ENCODE results near the gene EP400.

GRCh38 chr12:131984334-131984733 is 34.6 kb downstream of the EP400 start:
- TF ChIP-seq, protein P1, sequence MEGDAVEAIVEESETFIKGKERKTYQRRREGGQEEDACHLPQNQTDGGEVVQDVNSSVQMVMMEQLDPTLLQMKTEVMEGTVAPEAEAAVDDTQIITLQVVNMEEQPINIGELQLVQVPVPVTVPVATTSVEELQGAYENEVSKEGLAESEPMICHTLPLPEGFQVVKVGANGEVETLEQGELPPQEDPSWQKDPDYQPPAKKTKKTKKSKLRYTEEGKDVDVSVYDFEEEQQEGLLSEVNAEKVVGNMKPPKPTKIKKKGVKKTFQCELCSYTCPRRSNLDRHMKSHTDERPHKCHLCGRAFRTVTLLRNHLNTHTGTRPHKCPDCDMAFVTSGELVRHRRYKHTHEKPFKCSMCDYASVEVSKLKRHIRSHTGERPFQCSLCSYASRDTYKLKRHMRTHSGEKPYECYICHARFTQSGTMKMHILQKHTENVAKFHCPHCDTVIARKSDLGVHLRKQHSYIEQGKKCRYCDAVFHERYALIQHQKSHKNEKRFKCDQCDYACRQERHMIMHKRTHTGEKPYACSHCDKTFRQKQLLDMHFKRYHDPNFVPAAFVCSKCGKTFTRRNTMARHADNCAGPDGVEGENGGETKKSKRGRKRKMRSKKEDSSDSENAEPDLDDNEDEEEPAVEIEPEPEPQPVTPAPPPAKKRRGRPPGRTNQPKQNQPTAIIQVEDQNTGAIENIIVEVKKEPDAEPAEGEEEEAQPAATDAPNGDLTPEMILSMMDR (conservative IDR thresholded peaks at IDR 0.05; ENCODE audit: low read depth, low read length) = no peak
- TF ChIP-seq FOS (IDR thresholded peaks at IDR 0.05; ENCODE audit: low read depth, low read length) = no peak
- TF ChIP-seq CHD1 (IDR thresholded peaks at IDR 0.05; ENCODE audit: low read depth, low read length) = no peak
- TF ChIP-seq RFX5 (IDR thresholded peaks at IDR 0.05; ENCODE audit: low read depth, low read length) = no peak
- no peak for TF ChIP-seq POLR2A (IDR thresholded peaks at IDR 0.05; ENCODE audit: low read depth, low read length)
- no peak for TF ChIP-seq CEBPB (IDR thresholded peaks at IDR 0.05; ENCODE audit: low read depth, low read length)
- no peak for TF ChIP-seq ELK1 (IDR thresholded peaks at IDR 0.05; ENCODE audit: borderline replicate concordance, low read depth, low read length)
- TF ChIP-seq USF2 (IDR thresholded peaks at IDR 0.05; ENCODE audit: low read depth, low read length) = no peak
- TF ChIP-seq MAFK (IDR thresholded peaks at IDR 0.05; ENCODE audit: low read depth, low read length) = no peak
- no peak for TF ChIP-seq MAZ (IDR thresholded peaks at IDR 0.05; ENCODE audit: borderline replicate concordance, low read depth, low read length)
- no peak for TF ChIP-seq NFE2L2 (IDR thresholded peaks at IDR 0.05; ENCODE audit: low read depth, low read length)
- no peak for TF ChIP-seq SMC3 (IDR thresholded peaks at IDR 0.05; ENCODE audit: low read depth, low read length)
- no peak for TF ChIP-seq BHLHE40 (IDR thresholded peaks at IDR 0.05; ENCODE audit: low read depth, low read length)
- TF ChIP-seq RCOR1 (IDR thresholded peaks at IDR 0.05; ENCODE audit: insufficient replicate concordance, low read length) = no peak
